WTC11 (cell line): ENCODE measurements around the gene KNG1.

Experiments used
- CREM ChIP-seq: sonication (generic); formaldehyde crosslinking; IDR thresholded peaks from 2 replicates; pipeline ENCODE4 v1.8.1; 2022; ENCODE audit warnings: mild to moderate bottlenecking, missing genetic modification reagents, moderate library complexity
- CTCF ChIP-seq: fragments of 200-600 bp; IDR thresholded peaks from 2 replicates; pipeline ENCODE4 v1.8.0; 2022; ENCODE audit warnings: antibody characterized with exemption
- HMGXB4 ChIP-seq: sonication (generic); formaldehyde crosslinking; IDR thresholded peaks from 2 replicates; pipeline ENCODE4 v1.8.1; 2023; ENCODE audit warnings: mild to moderate bottlenecking, moderate library complexity, missing genetic modification reagents
- IRF1 ChIP-seq: sonication (generic); formaldehyde crosslinking; IDR thresholded peaks from 2 replicates; pipeline ENCODE4 v1.8.0; 2023; ENCODE audit warnings: missing genetic modification reagents
- USF1 ChIP-seq: sonication (generic); formaldehyde crosslinking; IDR thresholded peaks from 2 replicates; pipeline ENCODE4 v1.8.0; 2022; ENCODE audit warnings: mild to moderate bottlenecking, missing genetic modification reagents
- ZNF121 ChIP-seq: sonication (generic); formaldehyde crosslinking; IDR thresholded peaks from 2 replicates; pipeline ENCODE4 v1.8.0; 2023; ENCODE audit warnings: missing genetic modification reagents

GRCh38 chr3:186775999-186776398, 58.8 kb downstream of the KNG1 start:
- TF ChIP-seq USF1 (CRISPR knock-in tag) (no peak), CTCF (no peak), CREM (CRISPR knock-in tag) (no peak), HMGXB4 (CRISPR knock-in tag) (no peak), ZNF121 (CRISPR knock-in tag) (no peak), IRF1 (no peak)
